K562 (cell line): ENCODE data around the gene ZNF77. TPM values are rescaled to one million over a fixed set of nuclear protein-coding genes. Genes with fewer than 3 reads are reported as not detected.

Experiments
- ATAC-seq: fragments of 200-7000 bp; cut with Tn5 transposase; 3 replicates; pipeline ENCODE4 v1.9.1; 2020; ENCODE audit warnings: moderate library complexity
- BruUV-seq: library from RNA; stranded (reverse); fragments of 400-500 nt; replicated peaks from 2 replicates; lab custom pipeline; 2021; lab: Mats Ljungman, UMichigan
- CTCF ChIA-PET: fragments of 300-600 bp; formaldehyde crosslinking; extraction: SDS; loops from one replicate; lab custom pipeline; 2021; ENCODE audit warnings: low intra/inter-chr PET ratio; lab: Yijun Ruan, JAX
- POLR2A ChIA-PET: fragments of 300-600, 350-650 bp; sonication (Branson Sonifier 250); formaldehyde crosslinking; extraction: SDS; loops from one replicate; lab custom pipeline; 2021; ENCODE audit warnings: antibody characterized with exemption, inconsistent platforms; lab: Yijun Ruan, JAX
- DNase-seq, 4 experiments: peaks; one replicate each; pipeline versions ENCODE4 v3.0.0 to v3.0.0-alpha.2; 2011 to 2018; ENCODE audit warnings: low spot score in 3 of 4, mixed read lengths in 3 of 4; ENCODE audit errors: extremely low read depth in 1 of 4
- FAIRE-seq: peaks from 2 replicates; lab custom pipeline; 2011; peaks lifted over from hg19 to GRCh38; lab: Jason Lieb, UNC
- H2AFZ ChIP-seq: 2 replicates; pipeline ENCODE4 v1.6.0; 2011; ENCODE audit warnings: low read depth, low read length, control low read depth, inconsistent platforms
- H3K27ac ChIP-seq: fragments of 200-600 bp; 3 replicates; pipeline ENCODE4 v1.8.0; 2011; ENCODE audit warnings: low read depth, mild to moderate bottlenecking, control low read depth, inconsistent platforms, low read length, moderate library complexity, mixed read lengths; ENCODE audit errors: extremely low read depth
- H3K27me3 ChIP-seq, 2 experiments: fragments of 300-600 bp in 1 of 2; 2 replicates in 1 of 2; 3 replicates in 1 of 2; pipeline versions ENCODE4 v1.6.0 to v1.8.0; 2011; ENCODE audit warnings: inconsistent platforms in 2 of 2, low read length in 2 of 2, mild to moderate bottlenecking in 1 of 2, mixed read lengths in 1 of 2, moderate library complexity in 1 of 2; ENCODE audit not compliant: control insufficient read depth in 2 of 2, insufficient read depth in 2 of 2
- H3K36me3 ChIP-seq: fragments of 300-600 bp; 3 replicates; pipeline ENCODE4 v1.8.0; 2011; ENCODE audit warnings: mild to moderate bottlenecking, low read length, inconsistent platforms; ENCODE audit not compliant: control insufficient read depth, insufficient read depth
- H3K4me1 ChIP-seq, 2 experiments: fragments of 200-600 bp in 1 of 2; replicated peaks in 1 of 2; 2 replicates in 1 of 2; 3 replicates in 1 of 2; pipeline versions ENCODE4 v1.5.1 to v1.8.0; 2011; ENCODE audit warnings: inconsistent platforms in 2 of 2, low read length in 2 of 2, mild to moderate bottlenecking in 1 of 2, mixed read lengths in 1 of 2, moderate library complexity in 1 of 2; ENCODE audit not compliant: control insufficient read depth in 2 of 2, insufficient read depth in 2 of 2
- H3K4me2 ChIP-seq: 2 replicates; pipeline ENCODE4 v1.6.1; 2011; ENCODE audit warnings: low read length, control low read depth, inconsistent platforms, mixed read lengths; ENCODE audit not compliant: insufficient read depth
- H3K4me3 ChIP-seq: fragments of 200-600 bp; sonication (generic), shearing (Covaris generic); 2 replicates; pipeline ENCODE4 v1.5.1; 2016; ENCODE audit warnings: control low read depth, inconsistent platforms
- H3K79me2 ChIP-seq: fragments of 200-600 bp; 3 replicates; pipeline ENCODE4 v1.8.0; 2011; ENCODE audit warnings: low read length, inconsistent platforms; ENCODE audit not compliant: control insufficient read depth, insufficient read depth
- H3K9ac ChIP-seq, 2 experiments: 2 replicates each; pipeline versions ENCODE4 v1.6.0 to v1.6.1; 2011; ENCODE audit warnings: low read depth in 2 of 2, low read length in 2 of 2, control low read depth in 1 of 2, inconsistent platforms in 1 of 2, mild to moderate bottlenecking in 1 of 2, mixed read lengths in 1 of 2; ENCODE audit not compliant: insufficient read depth in 1 of 2
- H3K9me1 ChIP-seq: one replicate; pipeline ENCODE4 v1.6.0; 2011; ENCODE audit warnings: inconsistent platforms, mild to moderate bottlenecking, low read length, moderate library complexity; ENCODE audit not compliant: control insufficient read depth, insufficient read depth
- H3K9me3 ChIP-seq: replicated peaks from 2 replicates; pipeline ENCODE4 v1.5.1; 2011; ENCODE audit warnings: low read depth, low read length, inconsistent platforms; ENCODE audit not compliant: control insufficient read depth, insufficient read depth
- H4K20me1 ChIP-seq: replicated peaks from 2 replicates; pipeline ENCODE4 v1.6.1; 2011; ENCODE audit warnings: low read length, inconsistent platforms, mixed read lengths; ENCODE audit not compliant: control insufficient read depth, insufficient read depth
- ELF4 ChIP-seq: fragments of 450-650 bp; formaldehyde crosslinking; IDR thresholded peaks from 2 replicates; pipeline ENCODE4 v1.4.0; 2022; ENCODE audit warnings: missing genetic modification characterization
- ZBTB33 ChIP-seq: sonication (generic); formaldehyde crosslinking; IDR thresholded peaks from 2 replicates; pipeline ENCODE4 v1.8.1; 2023; ENCODE audit warnings: mild to moderate bottlenecking, missing genetic modification reagents
- WGBS: fragments of 100-300 bp; shearing (Covaris generic); methylation state at CpG from one replicate; pipeline ENCODE4 v1.1.6; 2016; ENCODE audit warnings: low coverage, mixed read lengths; ENCODE audit not compliant: insufficient coverage; ENCODE audit errors: missing lambda C conversion rate; 5-methylcytosine and 5-hydroxymethylcytosine counted together
- in situ Hi-C: fragments of 300-500 bp; cut with MboI; formaldehyde crosslinking; loops from 4 replicates; pipeline ENCODE4 v1.15.0; 2018; ENCODE audit warnings: inconsistent platforms, mixed read lengths
- intact Hi-C: fragments of 100-400 bp; cut with micrococcal nuclease; formaldehyde crosslinking; loops from 2 replicates; pipeline ENCODE4 v1.14.2; 2022
- polyA plus RNA-seq, 8 experiments: library from polyadenylated mRNA; depleted of rRNA in 4 of 8; stranded (reverse) in 5 of 8; unstranded in 3 of 8; fragments of >200 nt; fragmentation: Nextera tagmentation in 2 of 8; fragmentation: Illumina TruSeq in 1 of 8; extraction: Ambion mirVana in 2 of 8; extraction: Trizol in 1 of 8; gene quantifications; 2 replicates each; pipeline versions ENCODE4 v1.2.1 to v1.2.3, GENCODE V29; 2011 to 2014; ENCODE audit warnings: inconsistent platforms in 1 of 8, missing spikeins in 1 of 8
- total RNA-seq, 7 experiments: library from RNA; depleted of rRNA in 6 of 7; stranded (reverse); fragments of >200 nt in 6 of 7; fragmentation: Illumina TruSeq in 2 of 7; extraction: Trizol in 2 of 7; gene quantifications; 2 replicates each; pipeline versions ENCODE4 v1.2.1 to v1.2.3, GENCODE V29; 2011 to 2021; ENCODE audit warnings: low replicate concordance in 1 of 7

ZNF77 gene
- total and polyA plus RNA-seq, 9 of the 15 experiments (the other 6 are each of a cell fraction or from before 2014, with no cell fraction given), result 4.3 to 14.5 (median 7.7) TPM

DNA sequence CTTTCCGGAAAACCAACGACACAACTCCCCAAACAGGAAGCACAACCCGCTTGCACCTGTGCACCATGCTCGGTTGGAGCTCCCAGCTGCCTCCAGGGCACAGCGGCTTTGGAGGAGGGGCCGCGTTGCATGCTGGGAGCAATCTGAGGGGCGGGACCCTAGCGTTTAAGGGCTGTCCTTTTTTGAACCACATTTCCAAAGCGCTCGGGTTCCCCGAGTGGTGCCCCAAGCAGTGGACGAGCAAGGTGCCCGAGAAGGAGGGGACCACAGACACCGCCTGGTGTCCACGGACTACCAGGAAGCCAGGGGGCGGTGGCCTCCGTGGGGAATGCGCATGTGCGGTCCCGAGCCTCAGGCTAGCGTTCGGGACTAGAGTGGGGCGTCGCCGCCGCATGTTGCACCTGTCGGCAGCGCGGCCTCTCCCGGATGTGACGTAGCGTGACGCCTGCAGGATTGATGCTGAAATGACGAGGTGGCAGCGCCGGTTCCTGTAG, 56.0 kb downstream of the ZNF77 start:
- no peak for FAIRE-seq
- no peaks in the 10 kb centered on the region for H3K36me3 ChIP-seq
- no peaks in the 10 kb centered on the region for H3K9me1 ChIP-seq
- no peaks in the 10 kb centered on the region for H4K20me1 ChIP-seq
- peaks cover 3% of the 10 kb centered on the region; the same call in 1 of the 2 replicates for H3K9me3 ChIP-seq
- WGBS, result 80% methylated on average over 36 of the region's 37 CpGs
- intact Hi-C loops, result no loop called here
- TF ChIP-seq ZBTB33 (CRISPR knock-in tag), result peak; percentile 85
- no peak for TF ChIP-seq ELF4 (CRISPR knock-in tag)
- TF ChIP-seq, all 486 proteins: peak for 1
- ChIA-PET CTCF (no interaction called here), POLR2A (no interaction called here)
- in situ Hi-C loops, result no loop called here
- ATAC-seq (no peak), DNase-seq (no peak)
- H3K27ac ChIP-seq, result no peak overlapping the region
- no peaks in the 10 kb centered on the region for H3K79me2 ChIP-seq
- no peak overlapping the region for H3K9ac ChIP-seq
- H3K4me3 ChIP-seq, result no peak overlapping the region
- no TSS peak for BruUV-seq
- no peak overlapping the region for H3K4me2 ChIP-seq
- peaks cover 0 to 2% of the 10 kb centered on the region in 2 experiments; a peak in 1 of 5 replicates for H3K27me3 ChIP-seq
- peaks cover 5 to 8% of the 10 kb centered on the region in 2 experiments; a peak in 2 of 5 replicates for H3K4me1 ChIP-seq
- no peak overlapping the region for H2AFZ ChIP-seq
